GM12878 (cell line): ENCODE data around the gene PFKM. TPM values are rescaled to one million over a fixed set of nuclear protein-coding genes. Genes with fewer than 3 reads are reported as not detected.
A peak's percentile ranks its signal among the peaks of the same experiment; 100 is the strongest.

Source experiments
- ATAC-seq: fragments of 200-7000 bp; cut with Tn5 transposase; 3 replicates; pipeline ENCODE4 v1.9.1; 2020; ENCODE audit warnings: mild to moderate bottlenecking, moderate library complexity
- BruUV-seq: library from RNA; stranded (reverse); fragments of 400-500 nt; replicated peaks from 2 replicates; lab custom pipeline; 2021; lab: Mats Ljungman, UMichigan
- CTCF ChIA-PET: fragments of 300-600 bp; sonication (Branson Sonifier 250); formaldehyde crosslinking; extraction: SDS; loops from one replicate; lab custom pipeline; 2021; ENCODE audit warnings: inconsistent platforms; lab: Yijun Ruan, JAX
- POLR2A ChIA-PET: fragments of 350-600 bp; formaldehyde crosslinking; extraction: SDS; loops from one replicate; lab custom pipeline; 2021; ENCODE audit warnings: inconsistent platforms; lab: Charles Lee
- RAD21 ChIA-PET: fragments of 300-600 bp; sonication (Branson Sonifier 250); formaldehyde crosslinking; loops from one replicate; lab custom pipeline; 2023; ENCODE audit warnings: antibody characterized with exemption; ENCODE audit not compliant: unreplicated experiment; lab: Charles Lee
- SMC1A ChIA-PET: fragments of 300-600 bp; sonication (Branson Sonifier 250); formaldehyde crosslinking; loops from one replicate; lab custom pipeline; 2023; ENCODE audit not compliant: unreplicated experiment, uncharacterized antibody; lab: Charles Lee
- DNase-seq: peaks from one replicate; pipeline ENCODE4 v3.0.0-alpha.2; 2011; ENCODE audit warnings: low read depth, low spot score
- FAIRE-seq: peaks from 3 replicates; lab custom pipeline; 2011; peaks lifted over from hg19 to GRCh38; lab: Jason Lieb, UNC
- H2AFZ ChIP-seq: 2 replicates; pipeline ENCODE4 v1.6.0; 2011; ENCODE audit warnings: low read depth, low read length, control low read depth; ENCODE audit not compliant: control insufficient read depth
- H3K27ac ChIP-seq: 2 replicates; pipeline ENCODE4 v1.5.1; 2011; ENCODE audit warnings: control low read depth; ENCODE audit not compliant: control insufficient read depth, insufficient read depth
- H3K27me3 ChIP-seq, 2 experiments: replicated peaks in 1 of 2; 2 replicates each; pipeline versions ENCODE4 v1.6.0 to v1.6.1; 2011; ENCODE audit warnings: low read length in 1 of 2; ENCODE audit not compliant: control insufficient read depth in 2 of 2, insufficient read depth in 2 of 2
- H3K36me3 ChIP-seq, 2 experiments: 2 replicates each; pipeline ENCODE4 v1.5.1; 2011; ENCODE audit warnings: low read length in 1 of 2; ENCODE audit not compliant: control insufficient read depth in 2 of 2, insufficient read depth in 2 of 2
- H3K4me1 ChIP-seq: 2 replicates; pipeline ENCODE4 v1.6.1; 2011; ENCODE audit warnings: mild to moderate bottlenecking, low read length, moderate library complexity, mixed read lengths; ENCODE audit not compliant: control insufficient read depth, insufficient read depth
- H3K4me2 ChIP-seq: 2 replicates; pipeline ENCODE4 v1.6.0; 2011; ENCODE audit warnings: control low read depth; ENCODE audit not compliant: control insufficient read depth, insufficient read depth
- H3K4me3 ChIP-seq: fragments of 200-600 bp; sonication (generic); 2 replicates; pipeline ENCODE4 v1.5.1; 2016
- H3K79me2 ChIP-seq: 2 replicates; pipeline ENCODE4 v1.6.0; 2011; ENCODE audit warnings: low read length; ENCODE audit not compliant: control insufficient read depth, insufficient read depth
- H3K9ac ChIP-seq: 2 replicates; pipeline ENCODE4 v1.8.0; 2011; ENCODE audit warnings: low read length, control low read depth, mixed read lengths; ENCODE audit not compliant: control insufficient read depth, insufficient read depth
- H3K9me3 ChIP-seq: replicated peaks from 3 replicates; pipeline ENCODE4 v1.5.1; 2011; ENCODE audit warnings: mild to moderate bottlenecking, low read length; ENCODE audit not compliant: control insufficient read depth, insufficient read depth
- H4K20me1 ChIP-seq: 2 replicates; pipeline ENCODE4 v1.6.0; 2011; ENCODE audit not compliant: control insufficient read depth, insufficient read depth
- JUNB ChIP-seq: IDR thresholded peaks from 2 replicates; pipeline ENCODE4 v1.6.1; 2016; ENCODE audit warnings: antibody characterized with exemption, mild to moderate bottlenecking
- POLR2A ChIP-seq: IDR thresholded peaks from 2 replicates; pipeline ENCODE4 v1.6.1; 2011; ENCODE audit warnings: low read depth, mild to moderate bottlenecking, low read length
- SPI1 ChIP-seq: IDR thresholded peaks from 2 replicates; pipeline ENCODE4 v1.6.1; 2011; ENCODE audit warnings: low read depth, mild to moderate bottlenecking, low read length, moderate library complexity, borderline replicate concordance; ENCODE audit not compliant: insufficient read depth
- SREBF2 ChIP-seq: IDR thresholded peaks from 2 replicates; pipeline ENCODE4 v1.6.1; 2012; ENCODE audit warnings: mild to moderate bottlenecking, low read length
- TARDBP ChIP-seq: IDR thresholded peaks from 2 replicates; pipeline ENCODE4 v1.6.1; 2016; ENCODE audit warnings: borderline replicate concordance
- WGBS: methylation state at CpG from one replicate; pipeline ENCODE4 v1.1.6; 2016; ENCODE audit warnings: low lambda C conversion rate; ENCODE audit not compliant: insufficient replicate concordance, insufficient coverage; ENCODE audit errors: missing lambda C conversion rate; 5-methylcytosine and 5-hydroxymethylcytosine counted together
- in situ Hi-C: fragments of 300-500 bp; cut with MboI; formaldehyde crosslinking; loops from 9 replicates; pipeline ENCODE4 v1.14.3; 2018; ENCODE audit warnings: mixed read lengths
- intact Hi-C: fragments of 100-400 bp; cut with micrococcal nuclease; formaldehyde crosslinking; loops from one replicate; pipeline ENCODE4 v1.14.2; 2022; ENCODE audit not compliant: unreplicated experiment
- polyA plus RNA-seq, 11 experiments: library from polyadenylated mRNA; depleted of rRNA in 4 of 11; unstranded in 6 of 11; stranded (reverse) in 5 of 11; fragments of >200 nt; fragmentation: Nextera tagmentation in 4 of 11; fragmentation: Illumina TruSeq in 1 of 11; extraction: Ambion mirVana in 4 of 11; extraction: Trizol in 1 of 11; gene quantifications; 1 replicate in 1 of 11; 2 replicates in 10 of 11; pipeline versions ENCODE4 v1.2.1 to v1.2.3, GENCODE V29; 2011 to 2016; ENCODE audit warnings: inconsistent platforms in 2 of 11, missing spikeins in 2 of 11, low read depth in 1 of 11
- total RNA-seq, 4 experiments: library from RNA; depleted of rRNA in 3 of 4; stranded (reverse); fragments of >200 nt in 3 of 4; fragmentation: Illumina TruSeq in 1 of 4; extraction: Trizol in 1 of 4; gene quantifications; 2 replicates each; pipeline versions ENCODE4 v1.2.1 to v1.2.3, GENCODE V29; 2013 to 2021
- TF ChIP-seq, protein P1 (sequence below), 3 experiments: IDR thresholded peaks in 2 of 3; conservative IDR thresholded peaks in 1 of 3; 2 replicates each; pipeline ENCODE4 v1.5.1; 2011; ENCODE audit warnings: low read depth in 3 of 3, low read length in 3 of 3, mild to moderate bottlenecking in 3 of 3, control low read depth in 2 of 3, moderate library complexity in 2 of 3, inconsistent platforms in 1 of 3, mixed read lengths in 1 of 3; ENCODE audit not compliant: control insufficient read depth in 2 of 3, insufficient read depth in 1 of 3; ENCODE audit errors: extremely low read depth in 1 of 3

Gene PFKM
- total and polyA plus RNA-seq, 10 of the 15 experiments (the other 5 are each of a cell fraction or from before 2014, with no cell fraction given) = 27.6 to 80.0 (median 55.8) TPM

DNA sequence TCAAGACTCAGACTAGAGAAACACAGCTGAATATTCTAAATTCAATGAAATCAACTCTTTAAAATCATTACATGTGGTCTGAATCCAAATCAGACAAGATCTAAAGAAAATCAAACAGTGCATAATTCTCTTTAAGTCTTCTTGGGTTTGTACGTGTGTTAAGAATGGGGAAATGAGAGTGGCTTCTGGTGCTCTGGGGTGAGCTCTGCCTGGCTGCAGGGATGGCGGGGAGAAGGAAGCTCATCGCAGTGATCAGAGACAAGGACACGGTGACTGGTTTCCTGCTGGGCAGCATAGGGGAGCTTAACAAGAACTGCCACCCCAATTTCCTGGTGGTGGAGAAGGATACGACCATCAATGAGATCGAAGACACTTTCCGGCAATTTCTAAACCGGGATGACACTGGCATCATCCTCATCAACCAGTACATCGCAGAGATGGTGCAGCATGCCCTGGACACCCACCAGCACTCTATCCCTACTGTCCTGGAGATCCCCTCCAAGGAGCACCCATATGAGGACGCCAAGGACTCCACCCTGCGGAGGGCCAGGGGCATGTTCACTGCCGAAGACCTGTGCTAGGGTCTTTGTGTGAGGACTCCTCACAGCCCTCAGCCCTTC, 34.2 kb upstream of the PFKM start:
- ChIA-PET POLR2A (interaction anchor here (0.7 kb wide), 1 partner anchor 8 kb away, joined by 7 read pairs; no protein-coding TSS in a partner anchor), SMC1A (interaction anchor here (0.8 to 2.7 kb wide), 6 partner anchors 11 to 533 kb away, joined by 3 to 8 read pairs (median 3); no protein-coding TSS in a partner anchor)
- H3K36me3 ChIP-seq = peaks cover 6 to 20% of the 10 kb centered on the region in 2 experiments
- TF ChIP-seq POLR2A = no peak
- TF ChIP-seq SPI1 = peak; percentile 70; the same call in 1 of the 2 replicates
- TF ChIP-seq, all 136 proteins: peak for 1
- no peak overlapping the region for H2AFZ ChIP-seq
- no peaks in the 10 kb centered on the region for H3K79me2 ChIP-seq
- no TSS peak for BruUV-seq
- no peaks in the 10 kb centered on the region; the same call in 1 of the 2 replicates for H3K4me1 ChIP-seq
- ATAC-seq (no peak), DNase-seq (no peak), FAIRE-seq (peak; percentile 18)
- 62% methylated on average over 12 of the region's 12 CpGs for WGBS
- H3K9ac ChIP-seq = no peak overlapping the region
- ChIA-PET CTCF (interaction anchor here (0.6 to 4.8 kb wide), 7 partner anchors 8 to 717 kb away, joined by 3 to 38 read pairs (median 6); no protein-coding TSS in a partner anchor), RAD21 (interaction anchor here (0.7 kb wide), 1 partner anchor 167 kb away, joined by 3 read pairs; no protein-coding TSS in a partner anchor)
- no peaks in the 10 kb centered on the region; a peak in 1 of 4 replicates for H3K27me3 ChIP-seq
- no peaks in the 10 kb centered on the region for H3K9me3 ChIP-seq
- no peak overlapping the region for H3K4me2 ChIP-seq
- H3K27ac ChIP-seq = no peak overlapping the region
- no peak overlapping the region for H3K4me3 ChIP-seq
- in situ Hi-C loops = no loop called here
- intact Hi-C loops = loop anchor here (2.0 to 5.0 kb wide), 2 partner anchors 80 to 123 kb away; partner anchors contain the start of gene TMEM106C
- H4K20me1 ChIP-seq = no peaks in the 10 kb centered on the region

DNA sequence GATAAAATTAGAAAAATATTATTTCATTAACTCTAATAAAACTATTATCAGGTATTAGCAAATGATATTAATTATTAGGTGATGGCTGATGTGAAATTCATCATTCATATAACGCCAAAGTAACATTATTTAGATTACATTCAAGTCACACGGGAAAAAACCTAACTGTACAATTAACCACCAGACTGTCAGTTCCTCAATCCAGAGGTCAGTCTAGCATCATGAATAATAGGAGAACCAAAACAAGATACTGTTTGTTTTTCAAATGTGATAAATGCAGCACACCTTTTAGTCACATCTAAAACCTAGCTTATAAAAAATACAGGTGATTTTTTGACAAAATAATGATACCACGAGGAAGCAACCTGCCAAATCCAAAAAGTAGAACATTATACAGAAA, 32.8 kb upstream of the PFKM start:
- DNase-seq (no peak), ATAC-seq (no peak), FAIRE-seq (no peak)
- ChIA-PET RAD21 (no interaction called here), SMC1A (interaction anchor here (0.6 to 2.7 kb wide), 3 partner anchors 13 to 122 kb away, joined by 4 to 8 read pairs (median 4); partner anchors contain the start of gene SENP1), CTCF (interaction anchor here (0.8 to 4.8 kb wide), 3 partner anchors 28 to 78 kb away, joined by 4 to 38 read pairs (median 12); no protein-coding TSS in a partner anchor), POLR2A (no interaction called here)
- TF ChIP-seq JUNB (no peak), SREBF2 (no peak), TARDBP (no peak), SPI1 (peak; percentile 49; the same call in 1 of the 2 replicates)
- TF ChIP-seq, protein P1, sequence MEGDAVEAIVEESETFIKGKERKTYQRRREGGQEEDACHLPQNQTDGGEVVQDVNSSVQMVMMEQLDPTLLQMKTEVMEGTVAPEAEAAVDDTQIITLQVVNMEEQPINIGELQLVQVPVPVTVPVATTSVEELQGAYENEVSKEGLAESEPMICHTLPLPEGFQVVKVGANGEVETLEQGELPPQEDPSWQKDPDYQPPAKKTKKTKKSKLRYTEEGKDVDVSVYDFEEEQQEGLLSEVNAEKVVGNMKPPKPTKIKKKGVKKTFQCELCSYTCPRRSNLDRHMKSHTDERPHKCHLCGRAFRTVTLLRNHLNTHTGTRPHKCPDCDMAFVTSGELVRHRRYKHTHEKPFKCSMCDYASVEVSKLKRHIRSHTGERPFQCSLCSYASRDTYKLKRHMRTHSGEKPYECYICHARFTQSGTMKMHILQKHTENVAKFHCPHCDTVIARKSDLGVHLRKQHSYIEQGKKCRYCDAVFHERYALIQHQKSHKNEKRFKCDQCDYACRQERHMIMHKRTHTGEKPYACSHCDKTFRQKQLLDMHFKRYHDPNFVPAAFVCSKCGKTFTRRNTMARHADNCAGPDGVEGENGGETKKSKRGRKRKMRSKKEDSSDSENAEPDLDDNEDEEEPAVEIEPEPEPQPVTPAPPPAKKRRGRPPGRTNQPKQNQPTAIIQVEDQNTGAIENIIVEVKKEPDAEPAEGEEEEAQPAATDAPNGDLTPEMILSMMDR (IDR thresholded peaks at IDR 0.05 in 2 of 3, conservative IDR thresholded peaks at IDR 0.05 in 1 of 3; ENCODE audit: control insufficient read depth in 2 of 3, extremely low read depth in 1 of 3, insufficient read depth in 1 of 3, low read depth in 3 of 3, low read length in 3 of 3) = no peak; a peak in 1 of 6 replicates
- no peaks in the 10 kb centered on the region for H4K20me1 ChIP-seq
- no peak overlapping the region for H3K4me2 ChIP-seq
- in situ Hi-C loops = no loop called here
- no peaks in the 10 kb centered on the region; the same call in 1 of the 2 replicates for H3K4me1 ChIP-seq
- no peak overlapping the region for H3K4me3 ChIP-seq
- intact Hi-C loops = no loop called here
- H3K36me3 ChIP-seq = peaks cover 4 to 14% of the 10 kb centered on the region in 2 experiments
- no peaks in the 10 kb centered on the region for H3K27me3 ChIP-seq
- WGBS = 73% methylated on average over 3 of the region's 3 CpGs
- no peak overlapping the region for H3K9ac ChIP-seq
- no peak overlapping the region for H2AFZ ChIP-seq
- H3K9me3 ChIP-seq = no peaks in the 10 kb centered on the region
- H3K79me2 ChIP-seq = no peaks in the 10 kb centered on the region
- H3K27ac ChIP-seq = no peak overlapping the region
- no TSS peak for BruUV-seq
